Fibroblast of the conjunctiva (primary cell): ENCODE data around the gene CORIN.

Source experiments
- DNase-seq: peaks from one replicate; pipeline ENCODE4 v3.0.0-alpha.2; 2010; ENCODE audit warnings: low read depth

CORIN gene

GRCh38 chr4:47835494-47835893 lies 2.4 kb downstream of the CORIN start:
- no peak for DNase-seq

GRCh38 chr4:47831026-47831679 lies 6.7 kb downstream of the CORIN start:
- DNase-seq, result no peak

- no peak for DNase-seq
Measured at GRCh38 chr4:47830265-47831025, 7.4 kb downstream of the CORIN start.

- DNase-seq, result no peak
Measured at GRCh38 chr4:47829438-47829837, 8.4 kb downstream of the CORIN start.

- DNase-seq, result no peak
Measured at GRCh38 chr4:47827343-47828047, 10.4 kb downstream of the CORIN start.

- DNase-seq, result no peak
Measured at GRCh38 chr4:47824840-47825239, 13.0 kb downstream of the CORIN start.

- no peak for DNase-seq
Measured at GRCh38 chr4:47819178-47819577, 18.7 kb downstream of the CORIN start.

- no peak for DNase-seq
Measured at GRCh38 chr4:47817275-47817674, 20.6 kb downstream of the CORIN start.

GRCh38 chr4:47816748-47817147 lies 21.1 kb downstream of the CORIN start:
- DNase-seq, result no peak

- DNase-seq, result no peak
Measured at GRCh38 chr4:47814618-47815295, 23.1 kb downstream of the CORIN start.

GRCh38 chr4:47809654-47810203 lies 28.1 kb downstream of the CORIN start:
- DNase-seq, result no peak

GRCh38 chr4:47804598-47804997 lies 33.3 kb downstream of the CORIN start:
- no peak for DNase-seq

- DNase-seq, result no peak
Measured at GRCh38 chr4:47801481-47802002, 36.3 kb downstream of the CORIN start.

- no peak for DNase-seq
Measured at GRCh38 chr4:47798165-47798564, 39.7 kb downstream of the CORIN start.

GRCh38 chr4:47791965-47792364 lies 45.9 kb downstream of the CORIN start:
- no peak for DNase-seq

- no peak for DNase-seq
Measured at GRCh38 chr4:47790105-47790504, 47.8 kb downstream of the CORIN start.

- no peak for DNase-seq
Measured at GRCh38 chr4:47788126-47788525, 49.7 kb downstream of the CORIN start.

GRCh38 chr4:47786958-47787370 lies 50.9 kb downstream of the CORIN start:
- DNase-seq, result no peak

- DNase-seq, result no peak
Measured at GRCh38 chr4:47785153-47785552, 52.7 kb downstream of the CORIN start.

GRCh38 chr4:47784222-47784621 lies 53.6 kb downstream of the CORIN start:
- no peak for DNase-seq

- no peak for DNase-seq
Measured at GRCh38 chr4:47776353-47776752, 61.5 kb downstream of the CORIN start.

- DNase-seq, result no peak
Measured at GRCh38 chr4:47774079-47774478, 63.8 kb downstream of the CORIN start.
